ENCODE results near the gene PARD3B.

GRCh38 chr2:204545861-204546735 lies 823 bp downstream of the PARD3B start:
- no peak for TF ChIP-seq CTCF (IDR thresholded peaks at IDR 0.05; ENCODE audit: low read length)
- no peak for TF ChIP-seq EZH2phosphoT487 (IDR thresholded peaks at IDR 0.05; ENCODE audit: low read length)
- TF ChIP-seq EZH2 (optimal IDR thresholded peaks at IDR 0.05; ENCODE audit: low read depth, low read length): no peak

All from MM.1S (cell line).